NT2/D1 (cell line): ENCODE data around the gene ST3GAL4.

Source experiments
- DNase-seq: peaks from one replicate; pipeline ENCODE4 v3.0.0-alpha.2; 2011; ENCODE audit warnings: low read depth, low spot score
- H3K27me3 ChIP-seq: 2 replicates; pipeline ENCODE4 v1.6.0; 2011; ENCODE audit warnings: mild to moderate bottlenecking; ENCODE audit not compliant: insufficient read length, insufficient read depth
- H3K36me3 ChIP-seq: 2 replicates; pipeline ENCODE4 v1.6.1; 2011; ENCODE audit warnings: mild to moderate bottlenecking, low read length, mixed read lengths; ENCODE audit not compliant: insufficient read depth, insufficient read length
- H3K4me1 ChIP-seq: 2 replicates; pipeline ENCODE4 v1.5.1; 2011; ENCODE audit not compliant: insufficient read depth, insufficient read length
- H3K4me3 ChIP-seq: 2 replicates; pipeline ENCODE4 v1.5.1; 2011; ENCODE audit warnings: low read depth; ENCODE audit not compliant: insufficient read length
- H3K9ac ChIP-seq: 2 replicates; pipeline ENCODE4 v1.6.0; 2011; ENCODE audit warnings: low read depth; ENCODE audit not compliant: insufficient read length
- H3K9me3 ChIP-seq: 2 replicates; pipeline ENCODE4 v1.5.1; 2011; ENCODE audit warnings: mild to moderate bottlenecking, low read length; ENCODE audit not compliant: insufficient read depth
- SUZ12 ChIP-seq: IDR thresholded peaks from 2 replicates; pipeline ENCODE4 v1.6.1; 2011; ENCODE audit not compliant: insufficient read length, insufficient read depth; ENCODE audit errors: extremely low read depth
- YY1 ChIP-seq: IDR thresholded peaks from 2 replicates; pipeline ENCODE4 v1.6.1; 2011; ENCODE audit not compliant: insufficient read length, insufficient read depth
- ZNF274 ChIP-seq: IDR thresholded peaks from 2 replicates; pipeline ENCODE4 v1.6.1; 2011; ENCODE audit warnings: mild to moderate bottlenecking, low read depth, low read length

Gene ST3GAL4

DNA sequence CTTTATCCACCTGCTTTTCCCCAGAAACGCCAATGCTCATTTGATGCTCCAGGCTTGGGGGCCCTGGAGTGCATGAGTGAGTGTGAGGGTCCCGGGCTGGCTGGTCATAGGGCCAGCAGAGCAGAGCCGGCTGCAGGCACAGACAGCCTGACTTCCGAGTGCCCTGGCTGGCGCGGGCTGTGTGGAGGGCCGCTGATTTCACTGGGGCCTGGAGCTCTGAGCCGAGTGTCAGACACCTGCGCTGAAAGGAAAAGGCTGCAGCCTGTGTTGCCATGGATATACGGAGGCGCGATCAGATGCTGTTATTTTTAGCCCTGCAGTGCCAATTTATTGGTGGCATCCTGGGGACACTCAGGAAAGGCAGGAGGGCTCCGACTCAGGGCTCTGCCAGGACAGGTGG is 87.6 kb downstream of the ST3GAL4 start:
- no peaks in the 10 kb centered on the region for H3K27me3 ChIP-seq

GRCh38 chr11:126444072-126444471 is 88.6 kb downstream of the ST3GAL4 start:
- Histone ChIP-seq H3K4me1 (peaks cover 7% of the 10 kb centered on the region), H3K4me3 (no peak overlapping the region), H3K9me3 (no peaks in the 10 kb centered on the region), H3K9ac (no peak overlapping the region), H3K27me3 (no peaks in the 10 kb centered on the region), H3K36me3 (no peaks in the 10 kb centered on the region)
- TF ChIP-seq YY1 (no peak), ZNF274 (no peak), SUZ12 (no peak)
- DNase-seq = no peak

More for the DNA sequence above, 87.6 kb downstream of the ST3GAL4 start:
- Histone ChIP-seq H3K4me3 (no peak overlapping the region), H3K36me3 (no peaks in the 10 kb centered on the region), H3K4me1 (peaks cover 7% of the 10 kb centered on the region), H3K9me3 (no peaks in the 10 kb centered on the region), H3K9ac (no peak overlapping the region)
- DNase-seq = no peak
- TF ChIP-seq YY1 (no peak), ZNF274 (no peak), SUZ12 (no peak)

DNA sequence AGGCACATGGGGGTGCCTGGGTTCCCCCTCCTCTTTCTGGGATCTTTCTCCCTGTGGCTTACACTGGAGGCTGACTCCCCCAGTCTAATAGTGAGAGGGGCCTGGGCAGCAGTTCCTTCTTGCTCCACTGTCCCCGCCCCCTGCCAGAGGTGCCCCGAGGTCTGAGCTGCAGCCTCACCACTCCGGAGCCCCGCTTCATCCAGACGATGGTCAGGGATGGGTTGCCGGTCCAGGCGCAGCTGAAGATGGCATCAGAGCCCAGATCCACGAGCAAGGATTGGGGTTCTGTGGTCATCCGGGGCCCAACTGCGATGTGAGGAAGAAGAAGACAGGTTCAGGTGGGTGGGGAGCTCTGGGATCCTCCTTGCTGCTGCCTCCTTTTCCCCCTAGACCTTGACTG is 91.1 kb downstream of the ST3GAL4 start:
- peaks cover 2% of the 10 kb centered on the region for H3K4me1 ChIP-seq
- H3K9ac ChIP-seq = no peak overlapping the region
- no peak overlapping the region for H3K4me3 ChIP-seq
- no peaks in the 10 kb centered on the region for H3K27me3 ChIP-seq
- H3K36me3 ChIP-seq = no peaks in the 10 kb centered on the region
- DNase-seq = no peak
- TF ChIP-seq YY1 (no peak), ZNF274 (no peak), SUZ12 (no peak)
- H3K9me3 ChIP-seq = peaks cover 8% of the 10 kb centered on the region; the same call in 1 of the 2 replicates

GRCh38 chr11:126450198-126450597 is 94.7 kb downstream of the ST3GAL4 start:
- Histone ChIP-seq H3K9me3 (peaks cover 8% of the 10 kb centered on the region; the same call in 1 of the 2 replicates), H3K9ac (no peak overlapping the region), H3K4me3 (no peak overlapping the region), H3K36me3 (no peaks in the 10 kb centered on the region), H3K27me3 (no peaks in the 10 kb centered on the region), H3K4me1 (no peaks in the 10 kb centered on the region)
- DNase-seq = no peak
- TF ChIP-seq YY1 (no peak), ZNF274 (no peak), SUZ12 (no peak)

- Histone ChIP-seq H3K4me3 (no peak overlapping the region), H3K27me3 (no peaks in the 10 kb centered on the region), H3K36me3 (no peaks in the 10 kb centered on the region), H3K4me1 (no peaks in the 10 kb centered on the region), H3K9ac (no peak overlapping the region), H3K9me3 (peaks cover 8% of the 10 kb centered on the region; the same call in 1 of the 2 replicates)
- TF ChIP-seq ZNF274 = no peak
- no peak for TF ChIP-seq SUZ12
- no peak for TF ChIP-seq YY1
- no peak for DNase-seq
Measured at GRCh38 chr11:126450806-126451205, 95.3 kb downstream of the ST3GAL4 start.

- TF ChIP-seq YY1 = no peak
- no peak for TF ChIP-seq ZNF274
- TF ChIP-seq SUZ12 = no peak
- Histone ChIP-seq H3K36me3 (no peaks in the 10 kb centered on the region), H3K4me3 (no peak overlapping the region), H3K27me3 (no peaks in the 10 kb centered on the region), H3K9me3 (peaks cover 8% of the 10 kb centered on the region; the same call in 1 of the 2 replicates), H3K9ac (no peak overlapping the region), H3K4me1 (no peaks in the 10 kb centered on the region)
- DNase-seq = no peak
Measured at GRCh38 chr11:126451211-126451802, 95.8 kb downstream of the ST3GAL4 start.

DNA sequence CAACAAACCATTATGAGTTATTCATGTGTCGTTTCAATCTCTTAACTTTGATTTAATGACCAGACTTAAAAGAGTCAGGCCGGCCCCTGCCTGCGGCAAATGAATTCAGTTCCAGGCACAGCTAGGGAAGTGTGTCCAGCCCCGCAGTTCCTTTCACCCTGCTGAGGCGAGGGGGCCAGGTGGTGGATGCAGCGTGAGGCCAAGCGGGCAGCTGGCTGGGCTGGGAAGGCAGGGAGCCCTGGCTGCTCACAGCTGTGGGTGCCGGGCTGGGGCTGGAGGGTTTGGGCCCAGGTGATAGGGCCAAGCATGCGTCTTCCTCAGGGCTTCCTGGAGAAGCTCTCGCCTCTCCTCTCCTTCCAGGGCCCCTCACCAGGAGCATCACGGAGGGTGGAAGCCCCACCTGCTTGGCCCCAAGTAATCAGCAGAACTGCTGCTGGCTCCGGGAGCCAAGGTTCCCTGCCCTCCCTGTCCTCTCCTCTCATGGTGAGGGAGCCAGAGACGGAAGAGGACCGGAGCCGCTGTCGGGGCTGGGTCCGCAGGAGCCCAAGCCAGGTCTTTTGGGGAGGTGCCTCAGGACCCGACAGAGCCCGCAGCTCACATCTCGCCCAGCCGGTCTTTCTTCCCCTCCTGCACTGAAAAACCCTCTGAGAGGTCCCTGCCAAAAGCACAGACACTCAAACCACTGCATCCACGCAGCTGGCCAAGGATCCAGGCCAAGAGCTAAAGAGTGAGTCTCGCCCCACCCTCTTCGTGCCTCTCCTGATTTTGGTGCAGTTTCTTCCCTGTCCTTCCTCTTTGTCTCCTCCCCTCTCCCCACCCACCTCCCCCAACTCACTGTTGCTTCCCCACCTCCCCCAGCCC is 97.0 kb downstream of the ST3GAL4 start:
- Histone ChIP-seq H3K9me3 (peaks cover 8% of the 10 kb centered on the region; the same call in 1 of the 2 replicates), H3K36me3 (no peaks in the 10 kb centered on the region), H3K4me3 (no peak overlapping the region), H3K4me1 (no peaks in the 10 kb centered on the region), H3K27me3 (no peaks in the 10 kb centered on the region), H3K9ac (no peak overlapping the region)
- DNase-seq = no peak
- TF ChIP-seq ZNF274 = no peak
- no peak for TF ChIP-seq YY1
- TF ChIP-seq SUZ12 = no peak

DNA sequence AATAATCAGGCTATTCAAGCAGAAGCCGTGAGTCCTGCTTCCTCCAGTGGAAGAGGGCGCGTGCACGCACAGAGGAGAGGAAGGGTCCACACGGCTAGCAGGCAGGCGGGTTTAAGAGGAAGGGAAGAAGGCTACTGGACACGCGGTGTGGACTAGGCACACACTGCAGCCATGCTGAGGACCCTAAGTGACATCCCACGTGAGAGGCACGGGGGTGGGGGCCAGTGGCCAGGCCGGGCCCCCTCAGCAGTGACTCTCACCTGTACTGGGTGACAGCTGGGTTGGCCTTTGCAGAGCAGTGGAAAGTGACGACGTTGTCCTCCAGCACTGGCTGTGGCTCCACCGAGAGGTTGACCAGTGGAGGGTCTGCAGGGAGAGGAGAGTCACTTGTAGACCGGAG is 100.6 kb downstream of the ST3GAL4 start:
- Histone ChIP-seq H3K36me3 (no peaks in the 10 kb centered on the region), H3K9ac (no peak overlapping the region), H3K9me3 (peaks cover under 1% of the 10 kb centered on the region; the same call in 1 of the 2 replicates), H3K4me3 (no peak overlapping the region), H3K27me3 (no peaks in the 10 kb centered on the region), H3K4me1 (no peaks in the 10 kb centered on the region)
- TF ChIP-seq ZNF274 (no peak), YY1 (no peak), SUZ12 (no peak)
- DNase-seq = no peak
